Umbilical cord (tissue), 2 donors: Measurements from ENCODE around the gene PLCXD1. TPM values are rescaled to one million over a fixed set of nuclear protein-coding genes. Genes with fewer than 3 reads are reported as not detected.

ENCODE experiments used
- DNase-seq: peaks from one replicate; pipeline ENCODE4 v3.0.0-alpha.2; 2015; ENCODE audit warnings: low spot score
- total RNA-seq: library from RNA; depleted of rRNA; stranded (reverse); fragments of >200 nt; gene quantifications from one replicate; pipeline ENCODE4 v1.2.3, GENCODE V29; 2014; ENCODE audit warnings: low replicate concordance; ENCODE audit not compliant: insufficient read depth

Gene PLCXD1
- total RNA-seq, 1 donor from 2014 or later = 1.4 TPM

GRCh38 chrX:333611-334311, 52.6 kb downstream of the PLCXD1 start:
- no peak for DNase-seq

DNA sequence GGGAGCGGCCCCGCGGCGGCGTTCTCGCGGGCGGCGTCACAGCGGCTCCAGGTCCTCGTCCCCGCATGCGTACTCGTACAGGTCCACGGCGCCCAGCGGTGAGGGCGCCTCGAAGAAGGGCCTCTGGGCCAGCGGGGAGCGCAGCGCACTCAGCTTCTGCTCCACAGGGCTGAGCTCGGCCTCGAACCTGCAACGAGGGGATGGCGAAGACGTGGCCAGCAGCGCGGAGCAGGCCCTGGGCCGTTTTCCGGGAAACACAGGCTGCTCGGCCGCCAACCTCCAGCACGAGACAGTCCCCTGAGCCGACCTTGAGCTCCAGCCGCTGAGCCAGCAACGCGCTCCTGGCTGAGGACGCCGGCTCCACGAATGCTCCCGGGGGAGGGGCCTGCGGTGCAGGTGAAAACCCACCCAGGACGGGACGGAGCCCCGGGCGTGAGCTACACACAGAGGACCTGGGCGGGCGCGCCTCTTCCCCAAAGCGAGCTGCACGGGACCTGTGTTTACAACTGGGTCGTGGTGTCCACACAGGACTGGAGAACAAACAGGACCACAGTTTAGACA, 53.2 kb downstream of the PLCXD1 start:
- DNase-seq = no peak

DNA sequence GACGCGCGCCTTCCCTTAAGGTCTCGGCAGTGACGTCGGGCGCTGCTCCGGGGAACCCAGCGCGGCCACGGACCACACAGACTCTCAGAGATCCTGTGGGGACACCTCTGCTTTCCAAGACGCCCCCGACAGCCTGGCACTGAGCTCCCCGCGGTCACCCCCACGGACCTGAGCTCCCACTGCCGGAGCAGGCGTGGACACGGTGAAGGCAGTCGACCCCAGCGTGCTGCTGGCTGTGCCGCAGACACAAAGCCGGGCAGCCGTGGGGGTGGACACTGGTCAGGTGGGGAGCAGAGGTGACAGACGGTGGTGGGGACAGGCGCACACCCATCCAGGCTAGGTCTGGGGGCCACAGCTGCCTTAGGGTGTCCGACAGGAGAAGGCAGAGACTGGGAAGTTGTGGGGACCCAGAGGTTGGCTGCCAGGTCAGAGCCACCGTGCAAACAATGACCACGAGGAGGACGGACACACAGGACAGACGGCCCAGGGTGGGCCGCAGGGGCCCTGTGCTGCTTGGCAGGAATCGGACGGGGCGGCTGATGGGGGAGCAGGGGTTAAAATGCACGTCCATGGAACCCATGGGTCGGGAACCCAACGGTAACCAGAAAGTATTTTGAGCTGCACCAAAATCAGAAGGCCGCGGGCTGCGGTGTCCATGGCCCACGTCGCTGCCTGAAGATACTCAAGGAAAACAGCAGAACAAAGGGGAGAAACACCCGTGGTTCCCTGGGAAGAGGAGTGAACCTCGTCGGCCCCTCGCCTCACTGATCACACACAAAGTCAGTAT, 54.0 kb downstream of the PLCXD1 start:
- DNase-seq = no peak

DNA sequence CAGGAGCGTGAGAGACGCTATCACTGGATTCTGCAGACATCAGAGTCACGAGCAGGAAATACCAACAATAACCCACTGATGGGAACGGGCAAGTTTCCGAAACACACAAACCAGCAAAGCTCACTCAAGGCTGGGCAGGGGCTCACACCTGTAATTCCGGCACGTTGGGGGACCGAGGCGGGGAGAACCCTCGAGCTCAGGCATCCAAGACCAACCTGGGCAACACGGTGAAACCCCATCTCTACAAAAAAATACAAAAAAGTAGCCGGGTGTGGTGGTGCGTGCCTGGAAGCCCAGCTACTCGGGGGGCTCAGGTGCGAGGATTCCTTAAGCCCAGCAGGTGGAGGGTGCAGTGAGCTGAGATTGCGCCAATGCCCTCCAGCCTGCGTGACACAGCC, 54.6 kb downstream of the PLCXD1 start:
- no peak for DNase-seq

- no peak for DNase-seq
These were observed 55.0 kb downstream of the PLCXD1 start for GRCh38 chrX:336227-336626.

DNA sequence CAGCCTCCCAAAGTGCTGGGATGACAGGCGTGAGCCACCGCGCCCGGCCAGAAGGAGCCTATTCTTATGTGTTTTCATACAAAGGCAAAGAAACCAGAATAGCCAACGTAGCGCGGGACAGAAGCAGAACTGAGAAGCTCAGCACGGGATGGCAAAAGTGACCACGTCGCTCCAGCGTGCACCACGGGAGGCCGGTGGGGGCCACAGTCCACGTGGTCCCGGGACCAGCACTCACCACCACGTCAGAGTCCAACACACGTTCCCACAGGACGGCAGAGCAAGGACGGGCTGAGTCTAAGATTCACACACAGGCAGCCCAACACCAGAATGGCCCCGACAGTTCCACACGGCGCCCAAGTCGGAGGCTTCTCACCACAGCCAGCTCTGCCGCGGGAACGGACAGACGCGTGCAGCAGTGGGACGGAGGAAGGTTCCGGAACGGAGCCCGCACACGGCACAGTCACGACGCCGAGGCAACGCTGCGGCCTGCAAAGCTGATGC, 56.2 kb downstream of the PLCXD1 start:
- DNase-seq = no peak

GRCh38 chrX:338281-338835, 57.2 kb downstream of the PLCXD1 start:
- DNase-seq = no peak

- DNase-seq = no peak
These were observed 57.7 kb downstream of the PLCXD1 start for GRCh38 chrX:338836-339400.

DNA sequence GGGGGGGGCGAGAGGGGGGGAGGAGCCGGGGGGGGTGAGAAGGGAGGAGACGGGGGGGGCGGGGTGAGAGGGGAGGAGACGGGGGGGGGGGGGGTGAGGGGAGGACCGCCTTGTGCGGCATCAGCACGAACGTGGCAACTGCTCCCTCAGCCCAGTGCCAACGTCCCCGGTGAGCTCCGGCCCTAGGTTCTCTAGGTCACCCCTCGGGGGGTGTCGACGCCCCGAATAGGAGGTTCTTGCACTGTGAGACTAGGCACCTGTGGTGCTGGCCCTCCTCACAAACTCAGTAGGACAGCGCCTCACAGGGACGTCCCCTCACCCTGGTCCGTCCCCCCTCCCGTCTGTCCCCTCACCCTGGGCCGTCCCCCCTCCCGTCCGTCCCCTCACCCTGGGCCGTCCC, 58.9 kb downstream of the PLCXD1 start:
- no peak for DNase-seq

GRCh38 chrX:340641-341423, 59.7 kb downstream of the PLCXD1 start:
- DNase-seq = no peak

- no peak for DNase-seq
These were observed 60.4 kb downstream of the PLCXD1 start for GRCh38 chrX:341541-342101.

DNA sequence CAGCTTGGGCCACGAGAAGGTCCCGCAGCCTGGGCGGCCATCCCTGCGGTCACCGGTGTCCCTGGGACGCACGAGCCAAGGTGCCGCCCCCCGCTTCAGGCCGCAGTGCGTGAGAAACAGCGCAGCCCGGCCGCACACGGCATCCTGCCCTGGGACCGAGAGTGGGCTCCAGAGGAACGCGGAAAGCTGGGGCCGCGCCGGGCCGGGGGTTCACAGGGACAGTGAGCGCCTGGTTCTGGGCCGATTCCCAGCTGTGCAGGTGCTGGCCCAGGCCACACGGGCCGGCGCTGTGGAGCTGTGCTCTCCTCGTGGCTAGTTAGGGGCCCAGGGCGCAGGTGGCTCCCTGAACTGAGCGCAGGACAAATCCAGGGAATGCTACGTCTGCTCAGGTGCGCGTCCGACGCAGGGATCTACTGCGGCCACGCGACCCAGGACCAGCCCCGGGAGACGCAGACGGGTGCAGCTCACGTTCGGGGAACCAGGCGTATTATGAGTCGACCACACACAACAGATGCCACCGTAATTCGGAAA, 63.3 kb downstream of the PLCXD1 start:
- no peak for DNase-seq

GRCh38 chrX:345020-345925, 64.1 kb downstream of the PLCXD1 start:
- DNase-seq = no peak

DNA sequence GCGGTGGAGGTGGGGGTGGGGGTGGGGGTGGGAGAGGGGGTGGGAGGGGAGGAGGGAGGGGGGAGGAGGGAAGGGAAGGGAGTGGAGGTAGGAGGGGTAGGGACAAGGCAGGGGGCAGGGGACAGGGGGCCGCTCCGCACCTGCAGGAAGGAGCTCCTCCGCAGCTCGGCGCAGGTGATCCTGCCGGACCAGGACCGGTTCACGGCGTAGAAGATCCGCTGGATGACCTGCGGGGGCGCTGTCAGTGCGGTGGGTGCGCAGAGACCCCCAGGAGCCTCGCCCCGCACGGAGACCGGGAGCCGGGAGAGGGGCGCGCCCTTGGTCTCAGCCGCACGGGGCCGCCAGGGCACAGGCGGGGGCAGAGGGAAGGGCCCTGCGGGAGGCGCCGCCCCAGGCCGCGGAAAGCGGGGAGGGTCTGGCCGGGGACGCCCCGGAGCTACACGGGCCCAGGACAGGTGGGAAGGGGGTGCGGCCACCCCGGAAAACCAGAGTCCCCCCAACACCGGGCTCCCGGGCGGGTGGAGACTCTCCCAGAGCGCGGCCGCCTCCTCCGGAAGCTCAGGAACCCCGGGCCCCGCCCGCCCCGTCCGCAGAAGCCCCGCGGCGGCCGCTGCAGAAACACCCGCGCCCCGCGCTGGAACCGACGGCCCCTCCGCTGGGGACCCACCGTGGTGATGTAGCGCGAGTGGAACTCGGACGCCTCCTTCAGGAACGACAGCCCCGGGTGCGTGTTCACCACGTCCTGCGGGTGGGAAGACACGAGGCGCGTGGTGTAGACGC, 65.0 kb downstream of the PLCXD1 start:
- no peak for DNase-seq

DNA sequence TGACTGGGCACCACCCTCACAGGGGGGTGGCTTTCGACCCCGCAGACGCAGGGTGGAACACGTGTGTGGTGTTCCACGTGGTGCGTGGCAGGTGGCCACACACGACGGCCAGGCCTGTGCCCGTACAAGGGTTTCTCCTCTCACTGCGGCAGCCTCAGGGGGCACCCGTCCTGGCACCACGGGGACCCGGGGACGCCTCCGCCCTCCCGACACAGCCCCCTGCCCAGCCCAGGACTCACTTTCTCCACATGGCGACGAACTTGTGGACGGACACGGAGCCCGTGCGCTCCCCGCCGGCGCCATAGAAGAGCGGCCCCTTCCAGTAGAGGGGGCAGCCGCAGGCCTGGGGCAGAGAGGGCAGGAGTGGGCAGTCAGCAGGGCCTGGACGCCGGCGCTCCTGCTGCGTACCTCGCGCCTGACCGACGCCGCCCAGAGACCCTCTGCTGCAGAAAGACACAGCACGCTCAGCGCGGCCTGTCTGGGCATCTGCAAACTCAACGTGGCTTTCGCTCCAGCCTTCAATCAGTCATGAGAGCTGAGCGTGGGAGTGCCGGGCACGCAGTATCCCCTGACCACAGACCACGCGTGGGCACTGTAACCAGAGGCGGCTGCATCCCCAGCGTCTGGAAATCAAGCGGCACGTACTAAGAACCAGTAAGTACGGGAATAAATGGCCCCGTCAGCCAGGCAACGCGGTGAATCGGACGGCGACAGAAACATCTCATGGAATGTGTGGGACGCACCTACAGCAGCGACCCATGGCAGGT, 66.4 kb downstream of the PLCXD1 start:
- DNase-seq = no peak

GRCh38 chrX:348461-349117, 67.4 kb downstream of the PLCXD1 start:
- DNase-seq = no peak

GRCh38 chrX:349196-349595, 68.0 kb downstream of the PLCXD1 start:
- DNase-seq = no peak
